ENCODE results near the gene PTGES3L.

DNA sequence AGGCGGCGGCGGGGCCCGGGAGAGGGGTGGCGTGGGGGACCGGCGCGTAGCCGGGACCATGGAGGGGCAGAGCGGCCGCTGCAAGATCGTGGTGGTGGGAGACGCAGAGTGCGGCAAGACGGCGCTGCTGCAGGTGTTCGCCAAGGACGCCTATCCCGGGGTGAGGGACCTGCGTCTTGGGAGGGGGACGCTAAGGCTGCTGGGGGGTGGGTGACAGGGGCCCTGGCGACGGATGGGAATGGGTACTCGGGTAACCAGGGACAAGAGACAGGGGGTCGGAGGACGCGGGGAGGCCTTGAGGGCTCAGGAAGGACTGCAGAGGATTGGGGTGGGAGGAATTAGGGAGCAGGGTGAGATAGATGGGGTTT lies 45.4 kb upstream of the PTGES3L start:
- TF ChIP-seq ZNF274 (IDR thresholded peaks at IDR 0.05; ENCODE audit: low read depth, low read length) = no peak
- no peak for TF ChIP-seq YY1 (IDR thresholded peaks at IDR 0.05; ENCODE audit: insufficient read depth, insufficient read length)
- no peak for TF ChIP-seq SUZ12 (IDR thresholded peaks at IDR 0.05; ENCODE audit: extremely low read depth, insufficient read depth, insufficient read length)

All from NT2/D1 (cell line).